Vagina (tissue), 2 donors: ENCODE data around the gene PKP4. TPM values are rescaled to one million over a fixed set of nuclear protein-coding genes. Genes with fewer than 3 reads are reported as not detected.
A peak's percentile ranks its signal among the peaks of the same experiment; 100 is the strongest.

Experiments used
- DNase-seq, 2 donors: peaks; one replicate each; pipeline ENCODE4 v3.0.0-alpha.2; 2017; ENCODE audit errors: extremely low spot score in 2 of 2
- H3K27ac ChIP-seq: fragments of 200-600 bp; sonication (generic); one replicate; pipeline ENCODE4 v1.5.1; 2019
- H3K27me3 ChIP-seq: fragments of 200-600 bp; sonication (generic); one replicate; pipeline ENCODE4 v1.5.1; 2019
- H3K36me3 ChIP-seq, 2 donors: fragments of 200-600 bp; sonication (generic); one replicate each; pipeline ENCODE4 v1.5.1; 2017 to 2019
- H3K4me1 ChIP-seq: fragments of 200-600 bp; sonication (generic); one replicate; pipeline ENCODE4 v1.5.1; 2019
- H3K4me3 ChIP-seq, 2 donors: fragments of 200-600 bp; sonication (generic); 1 replicate in 1 of 2; 2 replicates in 1 of 2; pipeline ENCODE4 v1.5.1; 2016 to 2019
- H3K9me3 ChIP-seq: fragments of 200-600 bp; sonication (generic); one replicate; pipeline ENCODE4 v1.5.1; 2019
- CTCF ChIP-seq, 3 experiments: fragments of 450-650 bp in 2 of 3; fragments of 200-600 bp in 1 of 3; sonication (generic) in 1 of 3; IDR thresholded peaks; one replicate each; pipeline ENCODE4 v1.5.1; 2017 to 2019; ENCODE audit warnings: antibody characterized with exemption in 3 of 3, mild to moderate bottlenecking in 2 of 3, moderate library complexity in 2 of 3
- POLR2A ChIP-seq, 2 donors: fragments of 450-650 bp; IDR thresholded peaks; one replicate each; pipeline ENCODE4 v1.6.1; 2017; ENCODE audit warnings: antibody characterized with exemption in 2 of 2, mild to moderate bottlenecking in 2 of 2, moderate library complexity in 2 of 2
- POLR2AphosphoS5 ChIP-seq, 2 donors: sonication (generic); formaldehyde crosslinking; IDR thresholded peaks; one replicate each; pipeline ENCODE4 v1.9.0; 2017; ENCODE audit warnings: antibody characterized with exemption in 2 of 2, mild to moderate bottlenecking in 2 of 2, low read depth in 1 of 2; ENCODE audit not compliant: insufficient read depth in 1 of 2
- intact Hi-C: fragments of 100-400 bp; cut with DNase I; formaldehyde crosslinking; loops from one replicate; pipeline ENCODE4 v1.15.1; 2023
- total RNA-seq: library from RNA; depleted of rRNA; stranded (reverse); fragments of >200 nt; gene quantifications from one replicate; pipeline ENCODE4 v1.2.3, GENCODE V29; 2016

Gene PKP4
- total RNA-seq, 1 donor from 2014 or later = 71.5 TPM

DNA sequence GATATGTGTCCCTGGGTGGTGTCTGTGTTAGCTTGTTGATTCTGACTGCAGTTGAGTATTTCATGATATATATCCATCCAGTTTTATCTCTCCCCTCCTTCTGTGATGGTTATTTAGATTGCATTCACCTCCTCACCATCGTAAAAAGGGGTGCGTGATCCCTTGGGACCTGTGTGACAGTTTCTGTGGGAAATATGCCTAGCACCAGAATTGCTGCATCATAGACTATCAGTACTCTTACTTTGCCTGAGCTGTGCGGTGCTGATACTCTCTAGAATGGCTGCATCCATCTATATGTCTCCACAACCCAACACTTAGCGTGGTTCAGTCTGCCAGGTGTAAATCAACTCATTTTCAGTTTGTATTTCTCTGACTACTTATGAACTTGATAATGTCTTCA, 34.3 kb downstream of the PKP4 start:
- TF ChIP-seq CTCF (IDR thresholded peaks at IDR 0.05) = no peak
- DNase-seq = no peak
- Histone ChIP-seq H3K4me1 (peaks cover 38% of the 10 kb centered on the region), H3K9me3 (no peaks in the 10 kb centered on the region), H3K27ac (no peak overlapping the region), H3K27me3 (no peaks in the 10 kb centered on the region), H3K36me3 (no peaks in the 10 kb centered on the region), H3K4me3 (no peak overlapping the region)
- intact Hi-C loops = no loop called here

DNA sequence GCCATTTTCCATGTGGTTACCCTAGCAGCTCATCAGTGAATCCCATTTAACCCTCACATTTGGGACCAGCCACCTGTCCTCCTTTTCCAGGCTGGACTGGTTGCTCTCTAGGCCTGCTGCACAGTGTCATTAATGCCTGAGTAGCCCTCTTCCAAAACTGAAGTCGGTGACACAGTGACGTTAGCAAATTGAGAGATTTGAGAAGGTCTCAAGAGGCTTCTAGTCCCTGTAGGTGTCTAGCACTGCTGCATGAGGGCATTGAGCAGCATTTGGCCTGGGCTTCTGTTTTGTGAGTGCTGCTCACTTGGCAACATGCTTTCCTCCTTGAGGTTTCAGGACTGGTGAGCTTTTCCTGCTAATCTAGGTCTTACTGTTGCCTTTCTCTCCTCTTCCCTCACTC, 36.7 kb downstream of the PKP4 start:
- no peak overlapping the region for H3K27ac ChIP-seq
- H3K4me3 ChIP-seq = no peak overlapping the region
- TF ChIP-seq POLR2A (IDR thresholded peaks at IDR 0.05) (no peak), CTCF (IDR thresholded peaks at IDR 0.05) (no peak), POLR2AphosphoS5 (IDR thresholded peaks at IDR 0.05; ENCODE audit: insufficient read depth in 1 of 2, low read depth in 1 of 2) (no peak)
- no peaks in the 10 kb centered on the region for H3K9me3 ChIP-seq
- intact Hi-C loops = no loop called here
- H3K4me1 ChIP-seq = peaks cover 22% of the 10 kb centered on the region
- no peaks in the 10 kb centered on the region for H3K27me3 ChIP-seq
- no peaks in the 10 kb centered on the region for H3K36me3 ChIP-seq
- no peak for DNase-seq

GRCh38 chr2:158495175-158495574, 38.4 kb downstream of the PKP4 start:
- intact Hi-C loops = no loop called here
- TF ChIP-seq POLR2A (IDR thresholded peaks at IDR 0.05) = no peak
- no peak for TF ChIP-seq POLR2AphosphoS5 (IDR thresholded peaks at IDR 0.05; ENCODE audit: insufficient read depth in 1 of 2, low read depth in 1 of 2)
- no peak for TF ChIP-seq CTCF (IDR thresholded peaks at IDR 0.05)
- Histone ChIP-seq H3K4me3 (no peak overlapping the region), H3K4me1 (peaks cover 17% of the 10 kb centered on the region), H3K36me3 (no peaks in the 10 kb centered on the region), H3K27ac (no peak overlapping the region), H3K9me3 (no peaks in the 10 kb centered on the region), H3K27me3 (no peaks in the 10 kb centered on the region)
- DNase-seq = no peak

DNA sequence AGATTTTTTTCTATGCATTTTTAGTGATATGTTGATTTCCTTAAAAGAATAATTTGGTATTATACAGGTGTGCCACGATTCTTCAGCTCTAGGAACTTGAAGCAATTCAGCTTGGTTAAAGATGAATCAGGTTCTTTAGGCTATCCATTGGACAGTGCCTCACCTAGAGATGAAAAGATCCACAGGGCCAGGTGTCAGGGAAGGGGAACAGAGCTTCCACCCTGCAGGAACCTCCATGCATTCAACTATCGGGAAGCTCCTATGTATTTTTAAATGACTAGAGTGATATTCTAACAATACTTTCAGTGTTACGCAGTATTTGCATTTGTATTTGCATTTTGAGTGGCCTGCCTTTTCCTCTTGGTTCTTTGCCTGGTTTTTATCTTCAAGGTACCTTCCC, 40.2 kb downstream of the PKP4 start:
- peaks cover 25% of the 10 kb centered on the region for H3K4me1 ChIP-seq
- H3K36me3 ChIP-seq = no peaks in the 10 kb centered on the region
- intact Hi-C loops = no loop called here
- H3K27ac ChIP-seq = no peak overlapping the region
- no peaks in the 10 kb centered on the region for H3K27me3 ChIP-seq
- DNase-seq = no peak
- no peaks in the 10 kb centered on the region for H3K9me3 ChIP-seq
- H3K4me3 ChIP-seq = no peak overlapping the region
- TF ChIP-seq POLR2AphosphoS5 (IDR thresholded peaks at IDR 0.05; ENCODE audit: insufficient read depth in 1 of 2, low read depth in 1 of 2) (no peak), CTCF (IDR thresholded peaks at IDR 0.05) (no peak), POLR2A (IDR thresholded peaks at IDR 0.05) (no peak)

- TF ChIP-seq POLR2AphosphoS5 (IDR thresholded peaks at IDR 0.05; ENCODE audit: insufficient read depth in 1 of 2, low read depth in 1 of 2) (peak in 1 of 2 donors; percentile 27), CTCF (IDR thresholded peaks at IDR 0.05) (no peak)
- H3K4me1 ChIP-seq = peaks cover 25% of the 10 kb centered on the region
- no peak for DNase-seq
These were observed 40.7 kb downstream of the PKP4 start for GRCh38 chr2:158497486-158497885.

More at GRCh38 chr2:158497486-158497885, 40.7 kb downstream of the PKP4 start:
- Histone ChIP-seq H3K36me3 (no peaks in the 10 kb centered on the region), H3K4me3 (no peak overlapping the region), H3K9me3 (no peaks in the 10 kb centered on the region), H3K27ac (no peak overlapping the region), H3K27me3 (no peaks in the 10 kb centered on the region)
- intact Hi-C loops = no loop called here
